GM12873 (cell line): Measurements from ENCODE around the gene ZBTB48.

Experiments used
- CTCF ChIP-seq: IDR thresholded peaks from 2 replicates; pipeline ENCODE4 v1.5.1; 2012; ENCODE audit warnings: low read depth, mild to moderate bottlenecking, moderate library complexity, low read length, control low read depth; ENCODE audit not compliant: insufficient read depth; ENCODE audit errors: missing control alignments

ZBTB48 gene

GRCh38 chr1:6579374-6580118, at the start of gene ZBTB48:
Gene ZBTB48, plus strand, starts transcription at chr1:6579994. Its CDS starts 616 bp downstream, at chr1:6580610.
- no peak for TF ChIP-seq CTCF

- no peak for TF ChIP-seq CTCF
These were observed 49.2 kb upstream of the ZBTB48 start for GRCh38 chr1:6530504-6531160.

GRCh38 chr1:6531996-6532395, 47.8 kb upstream of the ZBTB48 start:
- no peak for TF ChIP-seq CTCF

GRCh38 chr1:6534248-6534822, 45.5 kb upstream of the ZBTB48 start:
- no peak for TF ChIP-seq CTCF

GRCh38 chr1:6535214-6535613, 44.6 kb upstream of the ZBTB48 start:
- TF ChIP-seq CTCF: no peak

GRCh38 chr1:6536291-6536690, 43.5 kb upstream of the ZBTB48 start:
- no peak for TF ChIP-seq CTCF

GRCh38 chr1:6538956-6539355, 40.8 kb upstream of the ZBTB48 start:
- no peak for TF ChIP-seq CTCF
